GM13977 (cell line): ENCODE results near the gene EIF4G3.

Experiments used
- DNase-seq: peaks from one replicate; pipeline ENCODE4 v3.0.0; 2012; ENCODE audit warnings: low spot score
- in situ Hi-C: fragments of 300-500 bp; cut with MboI; formaldehyde crosslinking; loops from one replicate; pipeline ENCODE4 v1.12.0; 2022; ENCODE audit warnings: low sequenced_read_pairs, low pct_unique_long_range_greater_than_20kb, mixed read lengths, inconsistent platforms; ENCODE audit not compliant: unreplicated experiment
- TF ChIP-seq, protein P1 (sequence below): IDR thresholded peaks from 2 replicates; pipeline ENCODE4 v1.5.1; 2012; ENCODE audit warnings: mild to moderate bottlenecking, control low read depth; ENCODE audit not compliant: insufficient read depth; ENCODE audit errors: extremely low read depth, missing control alignments

The EIF4G3 gene

DNA sequence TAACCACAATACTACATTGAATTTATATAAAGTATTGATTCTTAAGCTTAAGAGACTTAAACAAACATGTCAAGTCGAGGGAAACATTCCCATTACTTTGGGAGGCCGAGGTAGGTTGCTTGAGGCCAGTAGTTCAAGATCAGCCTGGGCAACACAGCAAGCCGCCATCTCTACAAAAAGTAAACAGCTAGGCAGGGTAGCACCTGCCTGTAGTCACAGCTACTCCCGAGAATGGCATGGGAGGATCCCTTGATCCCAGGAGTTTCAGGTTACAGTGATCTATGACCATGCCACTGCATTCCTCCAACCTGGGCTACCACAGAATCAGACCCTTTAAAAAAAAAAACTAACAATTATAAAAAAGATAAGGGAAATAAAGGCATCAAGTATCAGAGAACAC is 50.4 kb downstream of the EIF4G3 start:
- TF ChIP-seq, protein P1, sequence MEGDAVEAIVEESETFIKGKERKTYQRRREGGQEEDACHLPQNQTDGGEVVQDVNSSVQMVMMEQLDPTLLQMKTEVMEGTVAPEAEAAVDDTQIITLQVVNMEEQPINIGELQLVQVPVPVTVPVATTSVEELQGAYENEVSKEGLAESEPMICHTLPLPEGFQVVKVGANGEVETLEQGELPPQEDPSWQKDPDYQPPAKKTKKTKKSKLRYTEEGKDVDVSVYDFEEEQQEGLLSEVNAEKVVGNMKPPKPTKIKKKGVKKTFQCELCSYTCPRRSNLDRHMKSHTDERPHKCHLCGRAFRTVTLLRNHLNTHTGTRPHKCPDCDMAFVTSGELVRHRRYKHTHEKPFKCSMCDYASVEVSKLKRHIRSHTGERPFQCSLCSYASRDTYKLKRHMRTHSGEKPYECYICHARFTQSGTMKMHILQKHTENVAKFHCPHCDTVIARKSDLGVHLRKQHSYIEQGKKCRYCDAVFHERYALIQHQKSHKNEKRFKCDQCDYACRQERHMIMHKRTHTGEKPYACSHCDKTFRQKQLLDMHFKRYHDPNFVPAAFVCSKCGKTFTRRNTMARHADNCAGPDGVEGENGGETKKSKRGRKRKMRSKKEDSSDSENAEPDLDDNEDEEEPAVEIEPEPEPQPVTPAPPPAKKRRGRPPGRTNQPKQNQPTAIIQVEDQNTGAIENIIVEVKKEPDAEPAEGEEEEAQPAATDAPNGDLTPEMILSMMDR: no peak

DNA sequence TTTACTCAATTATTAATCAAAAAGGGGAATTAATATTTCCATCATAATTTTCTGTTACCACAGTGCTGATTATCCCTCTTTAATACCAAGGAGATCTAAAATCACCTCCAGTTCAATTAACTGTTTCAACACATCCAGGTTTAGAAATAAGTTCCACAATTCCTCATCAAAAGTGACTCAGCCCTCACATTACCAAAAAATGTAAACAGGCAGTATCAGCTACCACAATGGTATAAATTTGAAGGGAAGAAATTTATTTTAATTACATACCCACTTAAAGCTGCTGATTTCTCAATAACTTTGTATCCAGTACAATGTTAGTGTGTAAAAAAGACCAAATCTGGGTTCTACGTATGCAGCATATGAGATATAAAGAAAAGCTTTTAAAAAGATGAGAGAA is 51.9 kb downstream of the EIF4G3 start:
- in situ Hi-C loops: no loop called here
- DNase-seq: no peak
- TF ChIP-seq, protein P1: no peak

More for the DNA sequence above, 50.4 kb downstream of the EIF4G3 start:
- in situ Hi-C loops: no loop called here
- no peak for DNase-seq

DNA sequence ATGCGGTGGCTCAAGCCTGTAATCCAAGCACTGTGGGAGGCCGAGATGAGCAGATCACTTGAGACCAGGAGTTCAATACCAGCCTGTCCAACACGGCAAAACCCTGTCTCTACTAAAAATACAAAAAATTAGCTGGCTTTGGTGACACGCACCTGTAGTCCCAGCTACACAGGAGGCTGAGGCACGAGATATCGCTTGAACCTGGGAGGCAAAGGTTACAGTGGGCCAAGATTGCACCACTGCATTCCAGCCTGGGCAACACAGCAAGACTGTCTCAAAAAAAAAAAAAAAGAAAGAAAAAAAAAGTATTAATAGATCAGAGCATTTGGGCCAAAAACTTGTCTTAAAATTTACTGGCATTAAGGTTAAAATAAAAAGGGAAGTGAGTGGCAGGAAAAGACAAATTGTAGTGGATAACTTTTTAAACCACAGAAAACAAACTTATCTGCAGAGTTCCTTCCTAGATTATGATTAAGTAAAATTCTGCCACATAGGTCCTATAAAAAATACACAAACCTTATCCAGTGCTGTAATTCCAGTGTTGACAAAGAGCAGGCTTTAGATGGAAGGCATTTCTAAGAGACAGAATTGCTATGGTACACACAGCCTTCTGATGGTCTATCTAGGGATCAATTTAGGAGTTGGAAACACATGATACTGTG is 53.3 kb downstream of the EIF4G3 start:
- DNase-seq: no peak
- TF ChIP-seq, protein P1: no peak
- in situ Hi-C loops: no loop called here

DNA sequence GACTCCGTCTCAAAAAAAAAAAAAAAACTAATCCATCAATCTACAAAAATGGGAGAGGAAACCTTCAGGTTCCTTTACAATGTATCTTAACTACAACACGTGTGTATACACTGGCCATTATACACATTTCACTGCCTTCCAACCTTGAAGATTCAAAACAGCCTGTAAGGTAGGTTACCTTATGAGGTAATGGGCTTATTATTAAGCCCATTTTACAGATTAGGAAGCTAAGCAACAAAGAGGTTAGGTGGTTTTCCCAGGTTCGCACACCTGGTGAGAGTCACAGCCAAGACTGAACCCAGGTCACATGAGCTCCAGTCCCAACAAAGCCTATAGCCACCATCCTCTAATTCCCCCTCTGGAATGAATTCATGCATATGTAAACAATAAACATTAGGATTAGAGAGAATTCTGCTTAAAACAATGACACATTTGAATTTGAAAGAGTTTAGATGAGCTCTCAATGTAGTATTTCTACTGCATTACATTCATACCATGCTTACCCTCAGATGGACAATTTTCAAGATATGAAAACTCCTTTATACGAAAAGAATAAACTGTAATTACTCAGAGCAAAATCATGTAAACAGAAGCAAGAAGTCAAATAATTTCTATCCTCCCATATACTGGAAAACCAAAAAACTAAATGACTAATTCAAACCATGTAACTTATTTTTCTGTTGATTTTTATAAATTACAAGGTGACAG is 54.8 kb downstream of the EIF4G3 start:
- no peak for DNase-seq
- TF ChIP-seq, protein P1: no peak
- in situ Hi-C loops: no loop called here

DNA sequence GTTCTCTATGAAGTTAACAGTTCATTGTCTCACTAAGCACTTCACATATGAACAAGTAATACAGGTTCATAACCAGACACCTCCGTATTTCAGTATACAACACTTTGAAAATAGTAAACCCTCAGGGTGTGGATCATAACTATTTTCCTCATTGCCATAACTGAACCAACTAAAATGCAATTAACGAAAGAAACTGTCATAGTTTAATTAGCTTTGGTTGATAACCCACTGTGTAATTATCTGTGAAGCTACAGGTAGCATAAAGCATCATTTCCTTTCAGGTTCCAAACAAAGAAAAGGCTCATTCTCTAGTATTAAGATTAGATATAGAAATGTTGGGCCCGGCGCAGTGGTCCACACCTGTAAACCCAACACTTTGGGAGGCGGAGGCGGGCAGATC is 58.5 kb downstream of the EIF4G3 start:
- no peak for DNase-seq
- in situ Hi-C loops: no loop called here
- TF ChIP-seq, protein P1: no peak

DNA sequence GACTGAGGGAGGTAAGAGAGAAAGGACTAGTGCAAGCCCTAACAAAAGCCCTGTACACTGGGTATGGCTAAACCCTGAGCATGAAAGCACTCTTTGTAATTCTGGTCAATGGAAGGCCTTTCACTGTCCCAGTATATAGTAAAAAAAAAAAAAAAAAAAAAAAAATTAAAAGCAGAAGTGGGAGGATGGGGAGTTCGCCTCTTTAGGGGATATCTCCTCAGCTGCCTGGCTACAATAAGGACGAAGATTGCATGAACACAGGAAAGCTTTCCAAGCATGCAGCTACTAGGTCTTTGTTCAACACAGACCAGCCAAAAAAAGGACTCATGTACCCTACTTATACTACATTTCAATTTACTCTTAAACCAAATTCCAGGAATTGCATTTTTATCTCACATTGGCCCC is 59.1 kb downstream of the EIF4G3 start:
- TF ChIP-seq, protein P1: no peak
- DNase-seq: no peak
- in situ Hi-C loops: no loop called here
